ENCODE measurements around the gene HRAS. TPM values are rescaled to one million over a fixed set of nuclear protein-coding genes. Genes with fewer than 3 reads are reported as not detected.

HRAS gene
- total RNA-seq, 1 donor from 2014 or later: 43.6 TPM

DNA sequence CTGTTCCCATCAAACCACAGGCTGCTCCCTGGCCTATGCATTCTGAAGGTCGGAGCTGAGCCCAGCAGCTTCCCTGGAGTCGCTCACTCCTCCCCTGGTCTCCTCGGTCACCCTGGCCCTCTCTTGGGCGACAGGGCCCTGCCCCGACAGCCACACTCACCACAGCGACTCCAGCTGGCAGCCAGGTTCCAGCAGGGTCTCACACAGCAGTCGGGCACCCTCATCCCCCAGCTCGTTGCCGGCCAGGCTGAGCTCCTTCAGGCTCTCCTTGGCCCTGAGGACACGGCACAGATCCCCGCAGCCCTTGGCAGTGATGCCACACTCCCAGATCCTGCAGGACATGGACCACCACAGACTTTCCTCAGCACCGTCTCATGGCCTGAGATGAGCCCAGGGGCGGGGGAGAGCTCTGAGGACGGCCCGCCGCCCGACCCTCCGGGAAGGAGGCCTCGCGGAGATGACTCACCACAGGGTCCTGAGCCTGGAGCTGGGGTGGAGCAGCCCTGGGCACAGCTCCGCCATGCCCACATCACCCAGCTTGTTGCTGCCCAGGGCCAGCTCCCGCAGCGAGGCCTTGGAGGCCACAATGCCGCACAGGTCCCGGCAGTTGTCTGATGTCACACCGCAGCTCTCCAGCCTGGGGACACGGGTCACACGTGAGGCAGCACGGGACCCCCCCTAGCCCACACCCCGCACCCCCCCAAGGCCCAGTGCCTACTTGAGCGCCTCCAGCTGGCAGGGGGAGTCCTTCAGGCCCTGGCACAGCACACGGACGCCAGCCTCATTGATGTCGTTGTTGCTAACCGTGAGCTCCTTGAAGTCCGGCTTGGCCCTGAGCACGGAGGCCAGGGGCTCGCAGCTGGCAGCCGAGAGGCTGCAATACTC, 36.8 kb downstream of the HRAS start:
- DNase-seq (ENCODE audit: low spot score in 2 of 2) (no peak), FAIRE-seq (no peak)

DNA sequence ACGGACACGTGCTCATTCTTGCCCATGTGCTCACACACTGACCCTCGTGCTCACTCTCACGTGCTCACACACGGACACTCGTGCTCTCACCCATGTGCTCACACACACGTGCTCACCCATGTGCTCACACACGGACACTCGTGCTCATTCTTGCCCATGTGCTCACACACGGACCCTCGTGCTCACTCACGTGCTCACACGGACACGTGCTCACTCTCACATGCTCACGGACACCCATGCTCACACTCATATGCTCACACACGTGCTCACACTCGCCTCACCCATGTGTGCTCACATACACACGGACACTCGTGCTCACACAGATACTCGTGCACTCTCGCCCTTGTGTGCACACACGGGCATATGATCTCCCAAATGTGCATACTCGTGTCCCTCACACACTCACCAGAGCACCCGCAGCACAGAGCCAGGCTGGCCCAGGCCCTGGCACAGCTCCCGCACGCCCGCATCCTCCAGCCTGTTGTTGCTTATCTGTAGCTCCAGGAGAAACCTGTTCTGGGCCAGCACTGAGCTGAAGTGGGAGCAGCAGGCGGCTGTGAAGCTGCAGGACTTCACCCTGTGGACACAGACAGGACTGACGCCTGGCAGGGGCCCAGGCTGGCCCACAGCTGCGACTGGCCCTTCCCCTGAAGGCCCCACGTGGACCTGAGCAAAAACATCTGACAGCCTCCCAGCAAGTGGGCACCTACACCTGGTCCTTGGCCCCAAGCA, 37.6 kb downstream of the HRAS start:
- FAIRE-seq: no peak
- DNase-seq (ENCODE audit: low spot score in 2 of 2): no peak

DNA sequence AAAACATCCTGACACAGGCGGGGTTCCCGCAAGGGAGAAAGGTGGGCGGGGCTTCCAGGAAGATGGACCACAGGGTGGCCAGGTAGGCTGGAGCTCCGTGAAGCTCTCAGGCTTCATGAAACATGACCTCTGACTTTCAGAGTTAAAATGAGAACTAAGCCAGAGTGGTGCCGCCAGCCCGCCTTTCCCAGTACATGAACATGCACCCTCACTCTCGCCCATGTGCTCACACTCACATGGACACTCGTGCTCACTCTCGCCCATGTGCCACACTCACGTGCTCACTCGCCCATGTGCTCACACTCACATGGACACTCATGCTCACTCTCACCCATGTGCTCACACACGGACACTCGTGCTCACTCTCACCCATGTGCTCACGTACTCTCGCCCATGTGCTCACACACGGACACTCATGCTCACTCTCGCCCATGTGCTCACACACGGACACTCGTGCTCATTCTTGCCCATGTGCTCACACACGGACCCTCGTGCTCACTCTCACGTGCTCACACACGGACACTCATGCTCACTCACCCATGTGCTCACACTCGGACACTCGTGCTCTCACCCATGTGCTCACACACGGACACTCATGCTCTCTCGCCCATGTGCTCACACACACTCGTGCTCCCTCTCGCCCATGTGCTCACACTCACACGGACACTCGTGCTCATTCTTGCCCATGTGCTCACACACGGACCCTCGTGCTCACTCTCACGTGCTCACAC, 38.4 kb downstream of the HRAS start:
- FAIRE-seq (no peak), DNase-seq (ENCODE audit: low spot score in 2 of 2) (no peak)

DNA sequence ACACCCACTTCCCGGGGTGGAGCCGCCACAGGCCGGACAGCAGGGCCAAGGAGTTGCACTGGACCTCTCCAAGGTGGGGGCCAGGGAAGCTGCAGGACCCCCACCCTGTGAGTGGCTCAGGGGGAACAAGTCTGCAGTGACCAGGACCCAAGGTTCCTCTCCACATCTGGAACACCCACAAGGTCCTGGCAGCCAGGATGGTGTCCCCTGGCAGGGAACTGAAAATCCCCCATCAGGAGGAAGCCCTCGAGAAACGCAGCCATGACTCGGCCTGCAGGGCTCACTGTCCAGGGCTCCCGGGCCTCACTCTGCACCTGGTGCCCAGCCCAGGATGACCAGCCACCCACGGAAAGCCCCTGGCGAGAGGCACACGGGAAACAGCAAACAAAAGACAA, 39.8 kb downstream of the HRAS start:
- FAIRE-seq (no peak), DNase-seq (ENCODE audit: low spot score in 2 of 2) (peak in 1 of 2 donors; percentile 19)

DNA sequence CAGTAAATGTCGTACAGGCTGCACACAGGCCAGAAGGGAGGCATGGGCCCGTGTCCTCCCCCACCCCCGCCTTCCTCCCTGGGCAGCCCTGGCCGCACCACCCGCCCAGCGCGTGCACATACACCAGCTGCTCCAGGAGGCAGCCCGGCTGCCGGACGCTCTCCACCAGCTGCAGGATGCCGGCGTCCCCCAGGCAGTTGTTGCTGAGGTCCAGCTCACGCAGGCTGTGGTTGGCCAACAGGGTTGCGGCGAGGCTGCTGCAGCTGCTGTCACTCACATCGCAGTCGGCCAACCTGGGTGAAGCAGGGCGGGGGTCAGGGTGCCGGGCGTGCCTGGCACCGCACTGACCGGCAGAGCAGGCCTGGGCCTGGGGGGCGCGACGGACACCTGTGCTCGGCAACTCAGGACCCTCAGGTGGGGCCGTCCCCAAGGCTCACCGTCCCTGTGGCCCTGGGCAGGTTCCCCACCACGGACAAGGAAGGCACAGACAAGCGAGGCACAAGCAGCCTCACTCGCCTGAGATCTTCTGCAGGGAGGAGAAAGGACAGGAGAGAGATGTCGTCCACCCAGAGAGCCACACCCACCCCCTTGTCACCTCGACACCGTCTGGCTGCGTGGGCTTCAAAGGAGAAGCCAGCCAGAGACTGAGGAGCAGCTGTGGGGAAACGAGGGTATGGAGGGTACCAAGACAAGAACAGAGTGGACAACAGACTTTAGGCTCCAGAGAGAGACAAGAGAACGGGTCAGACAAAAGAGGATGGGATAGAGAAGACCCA, 40.4 kb downstream of the HRAS start:
- peak; percentile 73 to 86 for DNase-seq (ENCODE audit: low spot score in 2 of 2)

DNA sequence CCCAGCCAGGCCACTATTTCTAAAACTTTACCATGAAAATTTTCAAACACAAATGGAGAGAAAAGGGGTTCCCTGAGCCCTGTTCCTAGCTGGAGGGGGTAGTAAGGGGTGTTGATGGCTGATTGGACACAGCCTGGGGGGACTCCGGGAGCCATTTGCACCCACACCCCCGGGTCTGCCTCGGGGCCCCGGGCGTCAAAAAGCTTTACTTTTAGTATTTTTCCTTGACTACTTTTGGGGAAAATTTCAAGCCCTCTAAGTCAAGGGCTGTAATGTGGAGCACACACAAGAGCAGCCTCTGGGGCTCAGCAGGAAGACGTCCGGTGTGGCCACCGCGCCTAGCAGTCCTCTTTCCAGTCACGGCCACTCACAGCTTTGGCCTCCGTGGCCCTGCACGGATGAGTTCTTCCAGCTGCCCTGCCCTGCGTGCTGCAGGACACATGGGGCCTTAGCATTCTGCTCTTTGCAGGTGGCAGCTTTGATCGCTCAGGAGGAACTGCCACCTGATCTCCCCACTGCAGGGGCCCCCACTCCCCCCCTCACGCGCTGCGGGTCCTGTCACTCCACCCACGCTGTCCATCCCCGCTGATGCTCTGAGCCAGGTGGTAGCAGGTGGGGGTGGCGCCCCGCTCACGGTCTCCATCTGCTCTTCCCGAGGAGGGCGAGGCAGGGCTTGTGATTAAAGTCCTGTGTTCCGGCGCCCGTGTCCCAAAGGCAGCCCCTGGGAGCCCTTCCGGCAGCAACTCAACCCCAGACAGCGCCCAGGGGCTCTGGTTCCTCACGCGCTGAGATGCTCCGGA, 42.7 kb downstream of the HRAS start:
- DNase-seq (ENCODE audit: low spot score in 2 of 2): no peak
- no peak for FAIRE-seq

More for the DNA sequence above, 40.4 kb downstream of the HRAS start:
- no peak for FAIRE-seq

DNA sequence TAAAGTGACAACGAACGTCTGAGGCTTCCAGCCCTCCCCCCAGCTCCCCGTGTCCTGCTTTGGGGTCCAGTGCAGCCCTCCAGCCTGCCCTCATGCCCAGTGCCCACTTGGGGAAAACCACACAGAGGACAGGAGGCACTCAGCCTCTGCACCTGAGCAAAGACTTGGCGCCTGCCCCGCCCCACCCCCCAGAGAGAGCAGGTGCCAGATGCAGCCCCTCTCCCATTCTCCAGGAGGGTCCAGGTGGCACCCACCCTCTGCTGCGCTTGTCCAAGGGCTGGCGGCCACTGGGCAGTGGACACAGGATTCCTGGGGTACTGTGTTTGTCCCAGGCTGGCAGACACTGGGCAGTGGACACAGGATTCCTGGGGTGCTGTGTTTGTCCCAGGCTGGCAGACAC, 44.0 kb downstream of the HRAS start:
- FAIRE-seq: no peak
- no peak for DNase-seq (ENCODE audit: low spot score in 2 of 2)

DNA sequence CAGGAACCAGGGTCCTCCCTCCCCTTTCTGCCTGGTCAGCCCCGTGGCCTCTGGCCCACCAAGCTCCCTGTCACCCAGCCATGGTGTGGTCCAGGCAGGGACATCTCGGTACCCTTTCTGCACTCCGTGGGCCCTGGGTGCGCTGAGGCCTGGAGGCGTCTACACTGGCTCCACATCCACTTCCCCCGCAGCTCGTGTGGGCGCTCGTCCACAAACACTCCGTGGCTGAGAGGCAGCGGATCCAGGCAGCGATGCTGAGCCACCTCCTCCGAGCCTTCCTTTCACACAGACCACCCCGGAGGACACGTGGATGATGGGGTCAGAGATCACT, 44.5 kb downstream of the HRAS start:
- FAIRE-seq (no peak), DNase-seq (ENCODE audit: low spot score in 2 of 2) (peak in 1 of 2 donors; percentile 40)

DNA sequence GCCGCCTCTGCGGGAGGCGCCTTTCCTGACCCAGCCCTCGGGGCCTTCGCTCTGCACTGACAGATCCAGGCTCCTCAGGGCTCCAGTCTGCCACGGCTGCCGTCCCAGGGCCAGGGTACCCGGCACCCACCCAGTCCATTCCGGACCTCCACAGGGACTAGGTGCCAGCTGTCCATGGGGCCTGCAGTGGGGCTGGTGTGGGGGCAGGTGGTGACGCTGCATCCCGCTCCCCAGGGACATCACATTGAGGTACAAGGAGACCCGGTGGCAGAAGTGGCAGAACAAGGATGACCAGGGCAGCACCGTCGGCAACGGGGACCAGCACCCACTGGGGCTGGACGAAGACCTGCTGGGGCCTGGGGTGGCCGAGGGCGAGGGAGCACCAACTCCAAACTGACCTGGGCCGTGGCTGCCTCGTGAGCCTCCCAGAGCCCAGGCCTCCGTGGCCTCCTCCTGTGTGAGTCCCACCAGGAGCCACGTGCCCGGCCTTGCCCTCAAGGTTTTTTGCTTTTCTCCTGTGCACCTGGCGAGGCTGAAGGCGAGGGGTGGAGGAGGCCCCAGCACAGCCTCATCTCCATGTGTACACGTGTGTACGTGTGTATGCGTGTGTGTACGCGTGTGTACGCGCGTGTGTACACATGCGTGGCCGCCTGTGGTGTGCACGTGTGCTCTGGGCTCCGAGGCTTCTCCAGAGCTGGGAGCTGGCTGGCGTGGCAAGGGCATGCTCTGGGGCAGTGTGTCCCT, 45.0 kb downstream of the HRAS start:
- FAIRE-seq: no peak
- no peak for DNase-seq (ENCODE audit: low spot score in 2 of 2)

DNA sequence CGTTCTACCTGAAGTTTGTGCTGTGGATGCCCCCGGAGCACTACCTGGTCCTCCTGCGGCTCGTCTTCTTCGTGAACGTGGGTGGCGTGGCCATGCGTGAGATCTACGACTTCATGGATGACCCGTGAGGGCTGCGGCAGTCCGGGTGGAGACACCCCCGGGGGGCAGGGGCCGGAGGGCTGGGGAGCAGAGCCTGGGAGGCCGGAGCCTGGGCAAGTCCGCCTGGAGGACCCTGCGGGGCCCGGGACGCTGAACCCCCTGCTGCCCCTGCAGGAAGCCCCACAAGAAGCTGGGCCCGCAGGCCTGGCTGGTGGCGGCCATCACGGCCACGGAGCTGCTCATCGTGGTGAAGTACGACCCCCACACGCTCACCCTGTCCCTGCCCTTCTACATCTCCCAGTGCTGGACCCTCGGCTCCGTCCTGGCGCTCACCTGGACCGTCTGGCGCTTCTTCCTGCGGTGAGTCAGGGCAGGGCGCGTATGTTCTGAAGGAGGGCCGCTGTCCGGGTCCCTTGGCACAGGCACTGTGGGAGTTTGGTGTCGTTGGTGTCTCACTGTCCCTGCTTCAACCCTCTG, 45.7 kb downstream of the HRAS start:
- FAIRE-seq: no peak
- DNase-seq (ENCODE audit: low spot score in 2 of 2): no peak

DNA sequence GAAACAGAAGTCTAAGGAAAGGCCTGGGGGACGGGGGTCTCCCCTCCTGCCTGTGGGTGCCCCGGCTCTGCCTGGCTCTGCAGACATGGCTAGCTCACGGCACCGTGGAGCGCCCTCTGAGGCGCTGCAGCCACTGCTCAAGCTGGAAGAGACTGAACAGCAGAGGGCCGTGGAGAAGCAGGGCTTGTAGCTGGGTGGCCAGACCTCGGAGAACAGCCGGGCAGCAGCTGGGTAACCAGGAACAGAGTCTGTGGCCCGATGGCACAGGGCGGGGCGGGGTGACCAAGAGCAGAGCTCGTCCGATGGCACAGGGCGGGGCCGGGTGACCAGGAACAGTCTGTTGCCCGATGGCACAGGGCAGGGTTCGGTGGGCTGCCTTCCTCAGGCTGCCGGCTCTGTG, 46.4 kb downstream of the HRAS start:
- peak in 1 of 2 donors; percentile 71 for DNase-seq (ENCODE audit: low spot score in 2 of 2)
- FAIRE-seq: no peak

DNA sequence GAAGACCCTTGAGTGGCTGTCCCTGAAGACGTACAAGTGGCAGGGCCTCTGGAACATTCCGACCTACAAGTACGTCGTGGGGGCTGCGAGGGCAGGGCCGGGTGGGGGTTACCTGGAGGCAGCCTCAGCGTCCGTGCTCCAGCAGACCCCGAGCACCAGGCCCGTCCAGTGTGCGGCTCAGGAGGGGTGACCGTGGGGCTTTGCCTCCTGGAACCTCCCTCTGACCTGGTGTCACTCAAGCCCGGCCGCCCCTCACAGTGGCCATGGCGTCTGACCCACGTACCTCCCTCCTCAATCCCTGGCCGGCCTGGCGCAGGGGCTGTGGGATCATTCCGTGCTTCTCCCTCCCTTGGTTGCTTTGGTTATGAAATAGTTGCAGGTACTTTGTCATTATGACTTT, 46.8 kb downstream of the HRAS start:
- DNase-seq (ENCODE audit: low spot score in 2 of 2) (no peak), FAIRE-seq (no peak)

DNA sequence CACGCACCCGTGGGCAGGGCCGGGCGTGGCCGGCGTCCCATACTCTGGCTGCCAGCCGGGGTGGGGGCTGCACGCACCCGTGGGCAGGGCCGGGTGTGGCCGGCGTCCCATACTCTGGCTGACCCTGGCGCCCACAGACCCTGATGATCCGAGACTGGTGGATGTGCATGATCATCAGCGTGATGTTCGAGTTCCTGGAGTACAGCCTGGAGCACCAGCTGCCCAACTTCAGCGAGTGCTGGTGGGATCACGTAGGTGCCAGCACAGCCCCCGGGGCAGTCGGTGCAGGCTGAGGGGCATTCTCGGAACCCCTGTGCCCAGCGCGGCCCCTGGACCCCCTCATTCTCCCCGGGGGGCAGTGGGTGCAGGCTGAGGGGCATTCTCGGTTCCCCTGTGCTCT, 47.3 kb downstream of the HRAS start:
- FAIRE-seq (no peak), DNase-seq (ENCODE audit: low spot score in 2 of 2) (no peak)

DNA sequence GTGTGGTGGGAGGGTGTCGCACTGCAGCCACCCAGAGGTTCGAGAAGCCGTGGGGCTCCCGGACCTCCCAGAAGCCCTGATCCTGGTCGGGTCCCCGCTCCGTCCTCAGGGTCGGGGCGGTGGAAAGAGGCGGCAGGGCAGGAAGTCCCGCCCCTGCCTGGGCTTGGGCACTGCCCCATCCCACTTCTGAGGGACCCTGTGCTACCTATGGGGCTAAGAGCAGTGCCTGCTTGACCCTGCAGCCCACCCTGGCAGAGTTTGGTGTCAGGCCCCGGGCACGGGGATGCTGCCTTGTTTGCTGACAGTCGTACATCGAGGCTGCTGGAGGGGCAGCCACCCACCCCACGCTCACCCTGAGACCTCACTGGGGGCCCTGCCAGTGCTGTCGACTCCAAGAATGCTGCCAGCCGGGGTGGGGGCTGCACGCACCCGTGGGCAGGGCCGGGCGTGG, 47.8 kb downstream of the HRAS start:
- no peak for DNase-seq (ENCODE audit: low spot score in 2 of 2)
- FAIRE-seq: no peak

DNA sequence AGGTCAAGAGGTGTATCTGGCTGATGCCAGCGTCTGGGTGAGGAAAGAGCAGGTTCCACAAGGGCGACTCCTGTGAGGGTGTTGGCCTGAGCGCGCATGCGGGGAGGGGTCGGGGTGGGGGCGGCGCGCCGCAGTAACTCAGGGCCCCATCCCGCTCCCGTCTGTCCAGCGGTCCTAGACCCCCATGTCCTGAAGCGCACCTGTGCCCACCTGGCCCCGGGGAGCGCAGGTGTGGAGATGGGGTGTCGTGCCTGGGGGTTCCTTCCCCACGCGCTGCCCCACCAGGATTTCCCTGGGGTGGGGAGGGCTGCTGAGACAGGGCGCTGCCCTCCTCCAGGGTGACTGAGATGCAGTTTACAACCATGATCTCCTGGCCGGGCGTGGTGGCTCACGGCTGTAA, 49.2 kb downstream of the HRAS start:
- FAIRE-seq (no peak), DNase-seq (ENCODE audit: low spot score in 2 of 2) (no peak)

DNA sequence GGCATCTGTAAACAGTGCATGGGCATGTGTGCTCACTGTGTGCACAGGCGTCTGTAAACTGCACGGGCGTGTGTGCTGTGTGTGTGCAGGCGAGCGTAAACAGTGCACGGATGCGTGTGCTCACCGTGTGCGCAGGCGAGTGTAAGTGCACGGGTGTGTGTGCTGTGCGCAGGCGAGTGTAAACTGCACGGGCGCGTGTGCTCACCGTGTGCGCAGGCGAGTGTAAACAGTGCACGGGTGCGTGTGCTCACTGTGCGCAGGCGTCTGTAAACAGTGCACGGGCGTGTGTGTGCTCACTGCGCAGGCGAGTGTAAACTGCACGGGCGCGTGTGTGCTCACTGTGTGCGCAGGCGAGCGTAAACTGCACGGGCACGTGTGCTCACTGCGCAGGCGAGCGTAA, 50.8 kb downstream of the HRAS start:
- no peak for FAIRE-seq
- DNase-seq (ENCODE audit: low spot score in 2 of 2): no peak
